Neural crest cell (in vitro differentiated cells): Measurements from ENCODE around the gene DNAJC15. TPM values are rescaled to one million over a fixed set of nuclear protein-coding genes. Genes with fewer than 3 reads are reported as not detected.

Experiments
- DNase-seq: peaks from one replicate; pipeline ENCODE4 v3.0.0; 2021; ENCODE audit warnings: low read depth, mixed read lengths, low spot score
- H3K27ac Mint-ChIP-seq: one replicate; pipeline ENCODE4 v1.8.0; 2021; ENCODE audit warnings: mild to moderate bottlenecking, mixed read lengths; ENCODE audit not compliant: unreplicated experiment
- H3K27me3 Mint-ChIP-seq: 2 replicates; pipeline ENCODE4 v1.8.0; 2021; ENCODE audit warnings: low read depth, mild to moderate bottlenecking, mixed read lengths
- H3K36me3 Mint-ChIP-seq: 2 replicates; pipeline ENCODE4 v1.8.0; 2021; ENCODE audit warnings: low read depth, mild to moderate bottlenecking, mixed read lengths
- H3K4me1 Mint-ChIP-seq: 2 replicates; pipeline ENCODE4 v1.8.0; 2021; ENCODE audit warnings: mixed read lengths
- H3K4me3 Mint-ChIP-seq: one replicate; pipeline ENCODE4 v1.8.0; 2021; ENCODE audit warnings: mild to moderate bottlenecking, mixed read lengths
- H3K9me3 Mint-ChIP-seq: 2 replicates; pipeline ENCODE4 v1.8.0; 2021; ENCODE audit warnings: mixed read lengths
- CTCF ChIP-seq: fragments of 200-600 bp; sonication (generic); conservative IDR thresholded peaks from 2 replicates; pipeline ENCODE4 v1.5.0; 2021; ENCODE audit warnings: antibody characterized with exemption, mild to moderate bottlenecking
- total RNA-seq: library from RNA; stranded (reverse); gene quantifications from 2 replicates; pipeline ENCODE4 v1.2.1, GENCODE V29; 2021

Gene DNAJC15
- total RNA-seq, 1 donor from 2014 or later = 14.7 TPM

DNA sequence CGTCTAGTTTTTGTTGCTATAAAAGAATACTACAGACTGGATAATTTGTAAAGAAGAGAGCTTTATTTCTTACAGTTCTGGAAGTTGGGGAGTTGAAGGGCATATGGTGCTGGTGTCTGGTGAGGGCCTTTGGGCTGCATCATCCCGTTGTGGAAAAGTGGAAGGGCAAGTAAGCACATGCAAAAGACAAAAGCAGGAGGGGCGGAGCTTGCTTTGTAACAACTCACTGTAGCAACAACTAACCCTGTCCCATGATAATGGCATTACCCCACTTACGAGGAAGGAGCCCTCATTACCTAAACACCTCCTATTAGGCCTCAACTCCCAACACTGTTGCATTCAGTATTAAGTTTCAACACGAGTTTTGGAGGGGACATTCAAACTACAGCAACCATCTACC is 7.2 kb upstream of the DNAJC15 start:
- Mint-ChIP-seq H3K4me1 (no peaks in the 10 kb centered on the region), H3K4me3 (no peak overlapping the region), H3K27me3 (no peaks in the 10 kb centered on the region), H3K9me3 (no peaks in the 10 kb centered on the region), H3K36me3 (no peaks in the 10 kb centered on the region), H3K27ac (no peak overlapping the region)
- TF ChIP-seq CTCF = no peak
- DNase-seq = no peak

GRCh38 chr13:43019811-43020210 is 3.6 kb upstream of the DNAJC15 start:
- no peak for TF ChIP-seq CTCF
- no peak overlapping the region for H3K27ac Mint-ChIP-seq
- H3K4me1 Mint-ChIP-seq = peaks cover 14% of the 10 kb centered on the region
- H3K4me3 Mint-ChIP-seq = no peak overlapping the region
- DNase-seq = no peak
- H3K27me3 Mint-ChIP-seq = peaks cover 2% of the 10 kb centered on the region
- H3K9me3 Mint-ChIP-seq = peaks cover 7% of the 10 kb centered on the region
- H3K36me3 Mint-ChIP-seq = peaks cover 4% of the 10 kb centered on the region

DNA sequence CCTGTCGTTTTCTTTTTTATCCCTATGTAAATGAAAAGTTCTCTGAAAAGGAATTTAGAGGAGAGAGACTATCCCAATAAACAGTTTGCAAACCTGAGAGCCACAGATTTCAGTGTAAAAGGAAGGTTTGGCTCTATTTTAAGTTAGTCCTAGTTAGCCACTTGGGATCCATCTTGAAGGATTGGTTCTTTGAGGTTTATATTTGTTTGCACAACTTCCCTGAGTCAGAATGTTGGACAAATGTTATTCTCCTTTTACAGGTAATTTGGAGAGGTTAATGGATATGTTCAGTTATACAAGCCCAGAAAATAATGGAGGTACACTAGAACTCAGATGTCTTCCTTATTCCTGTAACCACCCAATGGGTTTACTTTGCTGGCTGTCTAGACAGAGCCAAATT is 2.6 kb upstream of the DNAJC15 start:
- Mint-ChIP-seq H3K36me3 (peaks cover 4% of the 10 kb centered on the region), H3K27me3 (peaks cover 2% of the 10 kb centered on the region), H3K27ac (no peak overlapping the region), H3K9me3 (peaks cover 7% of the 10 kb centered on the region), H3K4me3 (no peak overlapping the region), H3K4me1 (peaks cover 19% of the 10 kb centered on the region)
- no peak for TF ChIP-seq CTCF
- no peak for DNase-seq

GRCh38 chr13:43021926-43022670 is 1.3 kb upstream of the DNAJC15 start:
- Mint-ChIP-seq H3K27me3 (peaks cover 2% of the 10 kb centered on the region), H3K4me1 (peaks cover 19% of the 10 kb centered on the region), H3K27ac (no peak overlapping the region), H3K9me3 (peaks cover 7% of the 10 kb centered on the region), H3K4me3 (no peak overlapping the region), H3K36me3 (peaks cover 4% of the 10 kb centered on the region)
- TF ChIP-seq CTCF = no peak
- no peak for DNase-seq

GRCh38 chr13:43022934-43023288 is 475 bp upstream of the DNAJC15 start:
- no peak for TF ChIP-seq CTCF
- Mint-ChIP-seq H3K9me3 (peaks cover 7% of the 10 kb centered on the region), H3K4me3 (peak overlapping the region; percentile 98), H3K36me3 (peaks cover 4% of the 10 kb centered on the region), H3K27ac (peak overlapping the region; percentile 98), H3K27me3 (peaks cover 2% of the 10 kb centered on the region), H3K4me1 (peaks cover 19% of the 10 kb centered on the region)
- DNase-seq = no peak
